Keratinocyte (primary cell): ENCODE data around the gene PIP5K1A.

Experiments
- CTCF ChIP-seq, 3 experiments: IDR thresholded peaks in 1 of 3; conservative IDR thresholded peaks in 1 of 3; optimal IDR thresholded peaks in 1 of 3; 2 replicates in 2 of 3; 3 replicates in 1 of 3; pipeline versions ENCODE3 to v1.5.1; 2011; ENCODE audit warnings: low read length in 3 of 3, mild to moderate bottlenecking in 3 of 3, moderate library complexity in 2 of 3, control low read depth in 1 of 3, inconsistent platforms in 1 of 3; ENCODE audit not compliant: insufficient read depth in 2 of 3; ENCODE audit errors: extremely low read depth in 1 of 3
- EZH2 ChIP-seq: IDR thresholded peaks from one replicate; pipeline ENCODE4 v1.6.1; 2012; ENCODE audit warnings: inconsistent platforms, mild to moderate bottlenecking, low read length, moderate library complexity

DNA sequence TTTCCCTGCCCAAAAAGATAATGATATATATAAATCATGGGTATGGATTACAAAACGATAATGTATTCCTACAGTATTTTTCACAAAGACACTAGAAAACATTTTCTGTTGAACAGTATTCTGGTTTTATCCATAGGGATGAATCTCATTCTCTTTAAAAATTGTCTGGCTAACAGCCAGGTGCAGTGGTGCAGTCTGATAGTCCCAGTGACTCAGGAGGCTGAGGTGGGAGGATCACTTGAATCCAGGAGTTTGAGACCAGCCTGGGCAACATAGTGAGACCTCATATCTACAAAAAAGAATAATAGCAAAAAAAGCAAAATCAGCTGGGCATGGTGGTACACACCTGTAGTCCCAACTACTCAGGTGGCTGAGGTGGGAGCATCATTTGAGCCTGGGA is 23.3 kb downstream of the PIP5K1A start:
- TF ChIP-seq CTCF (optimal IDR thresholded peaks at IDR 0.05 in 1 of 3, IDR thresholded peaks at IDR 0.05 in 1 of 3, conservative IDR thresholded peaks at IDR 0.05 in 1 of 3; ENCODE audit: extremely low read depth in 1 of 3, insufficient read depth in 2 of 3, low read length in 3 of 3) (no peak), EZH2 (no peak)
